BE2C (cell line): ENCODE results near the gene MCC.

Source experiments
- DNase-seq: peaks from one replicate; pipeline ENCODE4 v3.0.0-alpha.2; 2020
- H3K27me3 ChIP-seq: fragments of 250-450 bp; sonication (Bioruptor Pico); 2 replicates; pipeline ENCODE4 v1.5.1; 2020; ENCODE audit warnings: mild to moderate bottlenecking
- H3K36me3 ChIP-seq: fragments of 250-450 bp; sonication (Bioruptor Pico); 2 replicates; pipeline ENCODE4 v1.5.1; 2020; ENCODE audit warnings: mild to moderate bottlenecking
- H3K4me1 ChIP-seq: fragments of 250-450 bp; sonication (Bioruptor Pico); 2 replicates; pipeline ENCODE4 v1.5.1; 2020
- H3K4me3 ChIP-seq: 2 replicates; pipeline ENCODE4 v1.5.1; 2011; ENCODE audit warnings: low read depth, low read length
- H3K9me3 ChIP-seq: fragments of 250-450 bp; sonication (Bioruptor Pico); 2 replicates; pipeline ENCODE4 v1.5.1; 2020
- TF ChIP-seq, protein P1 (sequence below): IDR thresholded peaks from 2 replicates; pipeline ENCODE4 v1.5.1; 2012; ENCODE audit warnings: mild to moderate bottlenecking, low read depth, low read length

MCC gene

DNA sequence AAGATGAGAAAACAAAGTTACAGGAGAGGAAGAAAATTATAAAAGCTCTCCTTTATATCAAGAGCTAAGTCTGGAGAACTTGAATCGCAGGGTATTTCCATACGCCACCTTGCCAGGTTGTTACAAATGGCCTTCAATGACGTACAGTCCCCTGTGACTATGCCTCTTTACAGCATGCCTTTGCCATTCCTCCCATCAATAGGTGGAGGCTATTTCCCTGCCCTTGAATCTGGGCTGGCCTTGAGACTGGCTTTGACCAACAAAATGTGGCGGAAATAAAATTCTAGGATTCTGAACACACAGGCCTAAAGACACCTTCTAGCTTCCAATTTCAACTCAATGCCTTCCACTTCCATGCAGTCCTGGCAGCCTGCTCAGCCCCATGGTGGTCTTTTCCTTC, 99.1 kb downstream of the MCC start:
- H3K36me3 ChIP-seq: no peaks in the 10 kb centered on the region
- no peak overlapping the region for H3K4me3 ChIP-seq
- H3K4me1 ChIP-seq: peaks cover 8% of the 10 kb centered on the region
- no peaks in the 10 kb centered on the region for H3K27me3 ChIP-seq
- no peaks in the 10 kb centered on the region for H3K9me3 ChIP-seq
- DNase-seq: no peak
- TF ChIP-seq, protein P1, sequence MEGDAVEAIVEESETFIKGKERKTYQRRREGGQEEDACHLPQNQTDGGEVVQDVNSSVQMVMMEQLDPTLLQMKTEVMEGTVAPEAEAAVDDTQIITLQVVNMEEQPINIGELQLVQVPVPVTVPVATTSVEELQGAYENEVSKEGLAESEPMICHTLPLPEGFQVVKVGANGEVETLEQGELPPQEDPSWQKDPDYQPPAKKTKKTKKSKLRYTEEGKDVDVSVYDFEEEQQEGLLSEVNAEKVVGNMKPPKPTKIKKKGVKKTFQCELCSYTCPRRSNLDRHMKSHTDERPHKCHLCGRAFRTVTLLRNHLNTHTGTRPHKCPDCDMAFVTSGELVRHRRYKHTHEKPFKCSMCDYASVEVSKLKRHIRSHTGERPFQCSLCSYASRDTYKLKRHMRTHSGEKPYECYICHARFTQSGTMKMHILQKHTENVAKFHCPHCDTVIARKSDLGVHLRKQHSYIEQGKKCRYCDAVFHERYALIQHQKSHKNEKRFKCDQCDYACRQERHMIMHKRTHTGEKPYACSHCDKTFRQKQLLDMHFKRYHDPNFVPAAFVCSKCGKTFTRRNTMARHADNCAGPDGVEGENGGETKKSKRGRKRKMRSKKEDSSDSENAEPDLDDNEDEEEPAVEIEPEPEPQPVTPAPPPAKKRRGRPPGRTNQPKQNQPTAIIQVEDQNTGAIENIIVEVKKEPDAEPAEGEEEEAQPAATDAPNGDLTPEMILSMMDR: no peak

DNA sequence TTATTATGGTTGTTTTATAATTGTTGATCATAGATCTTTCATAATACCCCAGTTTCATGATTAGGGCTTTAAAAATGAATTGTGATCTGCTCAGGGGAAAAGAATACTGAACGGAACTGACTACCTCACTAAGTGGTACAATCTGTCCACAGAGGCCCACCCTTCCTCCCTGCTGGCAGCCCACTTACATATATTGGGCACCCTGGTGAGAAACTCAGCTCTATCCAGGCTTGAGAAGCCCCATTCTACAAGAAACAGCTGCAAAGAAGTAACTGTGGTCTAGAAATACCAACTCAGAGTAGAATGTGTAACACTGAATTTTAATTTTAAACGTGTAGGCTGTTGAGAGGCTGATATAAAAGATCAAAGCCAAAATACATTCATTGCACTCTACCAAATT, 100.4 kb downstream of the MCC start:
- TF ChIP-seq, protein P1: no peak

DNA sequence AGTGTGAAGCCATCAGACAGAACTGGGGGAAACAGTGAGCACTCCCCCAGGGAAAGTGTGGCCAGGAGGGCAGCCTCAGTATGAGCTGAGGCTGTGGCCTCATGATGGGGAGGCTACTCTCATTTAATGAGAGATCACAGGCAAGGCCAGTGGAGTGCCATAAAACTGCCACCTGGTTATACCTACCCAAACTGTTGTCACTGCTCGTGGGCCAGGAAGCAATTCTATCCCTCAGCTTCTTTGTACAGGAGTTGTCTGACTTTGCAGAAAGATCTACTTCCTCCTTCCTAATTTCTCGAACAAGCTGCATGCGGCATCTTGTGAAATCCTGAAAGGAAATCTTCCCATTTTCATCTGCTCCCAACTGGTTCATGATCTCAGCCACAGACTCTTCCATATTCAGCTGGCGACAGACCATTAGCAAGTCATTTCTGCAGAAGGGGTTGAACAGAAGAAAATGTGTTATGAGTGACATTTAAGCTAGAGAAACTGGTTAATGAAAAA, 103.4 kb downstream of the MCC start:
- no peak for DNase-seq
- TF ChIP-seq, protein P1: no peak

More for the DNA sequence above, 100.4 kb downstream of the MCC start:
- Histone ChIP-seq H3K9me3 (no peaks in the 10 kb centered on the region), H3K36me3 (no peaks in the 10 kb centered on the region), H3K27me3 (no peaks in the 10 kb centered on the region), H3K4me1 (no peaks in the 10 kb centered on the region), H3K4me3 (no peak overlapping the region)
- DNase-seq: no peak

DNA sequence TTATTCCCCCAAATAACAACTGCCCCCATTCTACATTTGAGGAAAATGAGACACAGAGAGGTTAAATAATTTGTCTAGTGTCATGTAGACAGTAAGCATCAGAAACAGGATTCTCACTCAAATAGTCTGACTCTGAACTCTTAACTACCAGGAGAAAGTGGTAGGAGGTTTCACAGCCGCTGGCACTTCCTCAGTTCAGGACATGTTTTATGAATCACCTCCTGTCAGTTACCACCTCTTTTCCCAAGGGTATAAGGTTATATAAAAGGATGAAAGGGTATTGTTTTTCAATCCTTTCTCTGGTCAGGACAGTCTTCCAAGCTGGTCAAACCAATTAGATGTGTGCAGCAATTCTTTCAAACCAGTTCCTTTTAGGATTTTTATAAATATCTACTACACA, 105.5 kb downstream of the MCC start:
- Histone ChIP-seq H3K4me3 (no peak overlapping the region), H3K4me1 (peaks cover 9% of the 10 kb centered on the region), H3K27me3 (no peaks in the 10 kb centered on the region), H3K9me3 (no peaks in the 10 kb centered on the region), H3K36me3 (no peaks in the 10 kb centered on the region)
- TF ChIP-seq, protein P1: no peak
- DNase-seq: no peak

More for the DNA sequence above, 103.4 kb downstream of the MCC start:
- Histone ChIP-seq H3K4me1 (peaks cover 9% of the 10 kb centered on the region), H3K9me3 (no peaks in the 10 kb centered on the region), H3K27me3 (no peaks in the 10 kb centered on the region), H3K36me3 (no peaks in the 10 kb centered on the region), H3K4me3 (no peak overlapping the region)

DNA sequence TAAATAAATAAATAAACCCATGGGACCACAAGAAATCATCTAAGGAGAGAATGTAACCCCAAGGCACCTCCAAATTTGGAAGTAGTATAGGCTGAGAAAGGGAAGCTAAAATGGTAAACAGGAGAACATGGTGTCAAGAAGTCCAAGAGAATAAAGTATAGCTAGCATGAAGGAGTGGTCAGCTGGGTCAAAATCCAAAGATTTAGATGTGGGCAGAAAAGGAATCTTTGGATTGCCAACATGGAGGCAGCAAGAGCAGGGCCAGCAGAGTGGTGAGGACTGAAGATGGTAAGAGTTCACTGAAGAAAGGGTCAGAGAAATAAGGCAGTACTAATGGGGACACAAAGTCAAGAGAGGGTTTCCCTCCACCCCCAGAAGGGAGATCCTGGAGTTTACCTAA, 106.5 kb downstream of the MCC start:
- TF ChIP-seq, protein P1: no peak
- H3K4me1 ChIP-seq: peaks cover 9% of the 10 kb centered on the region
- no peaks in the 10 kb centered on the region for H3K9me3 ChIP-seq
- no peaks in the 10 kb centered on the region for H3K36me3 ChIP-seq
- H3K4me3 ChIP-seq: no peak overlapping the region
- DNase-seq: no peak
- no peaks in the 10 kb centered on the region for H3K27me3 ChIP-seq

DNA sequence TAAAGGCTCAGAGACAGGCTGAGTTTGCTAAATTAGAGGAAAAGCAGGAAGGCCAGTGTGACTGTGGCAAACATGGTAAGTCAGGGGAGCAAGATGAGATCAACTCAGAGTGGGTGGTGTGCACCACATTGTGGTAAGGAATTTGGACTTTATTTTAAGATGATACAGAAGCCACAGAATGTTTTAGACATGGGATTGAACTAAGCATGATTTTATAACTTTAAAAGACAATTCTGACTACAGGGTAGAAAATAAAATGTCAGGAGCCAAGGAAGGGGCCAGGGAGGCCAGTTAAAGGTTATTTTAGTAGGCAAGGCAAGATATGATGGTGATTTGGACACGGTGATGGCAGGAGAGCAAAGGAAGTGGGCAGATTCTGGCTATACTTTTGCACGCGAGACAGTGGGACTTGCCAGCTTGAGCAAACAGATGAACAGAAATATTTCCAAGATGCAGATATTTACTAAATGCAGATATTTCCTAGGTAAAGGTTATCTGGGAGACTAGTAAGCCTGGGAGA, 107.4 kb downstream of the MCC start:
- no peak for DNase-seq
- peaks cover 9% of the 10 kb centered on the region for H3K4me1 ChIP-seq
- no peaks in the 10 kb centered on the region for H3K36me3 ChIP-seq
- TF ChIP-seq, protein P1: no peak
- no peaks in the 10 kb centered on the region for H3K9me3 ChIP-seq
- H3K27me3 ChIP-seq: no peaks in the 10 kb centered on the region
- H3K4me3 ChIP-seq: no peak overlapping the region
